Measurements from ENCODE around the gene BANK1.

DNA sequence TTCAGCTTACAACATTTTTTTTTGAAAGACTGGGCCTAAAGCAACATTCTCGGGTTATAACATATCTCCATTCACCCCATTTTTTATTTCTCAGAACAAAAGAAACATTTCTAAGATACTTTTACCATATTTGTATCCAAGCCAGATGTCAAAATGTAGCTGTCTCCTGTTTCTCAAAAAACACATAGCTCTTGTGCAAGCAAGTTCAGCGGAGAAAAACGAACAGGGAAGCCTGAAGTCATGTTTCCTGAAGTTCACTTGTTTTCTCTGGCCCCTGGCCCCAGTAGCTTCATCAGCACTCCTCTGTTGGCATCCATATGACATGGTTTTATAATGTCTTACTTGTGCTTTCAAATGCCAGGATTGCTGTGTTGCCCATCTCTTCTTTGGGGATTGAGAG lies 218.2 kb downstream of the BANK1 start:
- no peak for TF ChIP-seq EZH2 (IDR thresholded peaks at IDR 0.05; ENCODE audit: low read depth)
- TF ChIP-seq, protein P1, sequence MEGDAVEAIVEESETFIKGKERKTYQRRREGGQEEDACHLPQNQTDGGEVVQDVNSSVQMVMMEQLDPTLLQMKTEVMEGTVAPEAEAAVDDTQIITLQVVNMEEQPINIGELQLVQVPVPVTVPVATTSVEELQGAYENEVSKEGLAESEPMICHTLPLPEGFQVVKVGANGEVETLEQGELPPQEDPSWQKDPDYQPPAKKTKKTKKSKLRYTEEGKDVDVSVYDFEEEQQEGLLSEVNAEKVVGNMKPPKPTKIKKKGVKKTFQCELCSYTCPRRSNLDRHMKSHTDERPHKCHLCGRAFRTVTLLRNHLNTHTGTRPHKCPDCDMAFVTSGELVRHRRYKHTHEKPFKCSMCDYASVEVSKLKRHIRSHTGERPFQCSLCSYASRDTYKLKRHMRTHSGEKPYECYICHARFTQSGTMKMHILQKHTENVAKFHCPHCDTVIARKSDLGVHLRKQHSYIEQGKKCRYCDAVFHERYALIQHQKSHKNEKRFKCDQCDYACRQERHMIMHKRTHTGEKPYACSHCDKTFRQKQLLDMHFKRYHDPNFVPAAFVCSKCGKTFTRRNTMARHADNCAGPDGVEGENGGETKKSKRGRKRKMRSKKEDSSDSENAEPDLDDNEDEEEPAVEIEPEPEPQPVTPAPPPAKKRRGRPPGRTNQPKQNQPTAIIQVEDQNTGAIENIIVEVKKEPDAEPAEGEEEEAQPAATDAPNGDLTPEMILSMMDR (conservative IDR thresholded peaks at IDR 0.05): no peak

Measured in PC-9 (cell line).